ENCODE results near the gene LANCL2.

LANCL2 gene

DNA sequence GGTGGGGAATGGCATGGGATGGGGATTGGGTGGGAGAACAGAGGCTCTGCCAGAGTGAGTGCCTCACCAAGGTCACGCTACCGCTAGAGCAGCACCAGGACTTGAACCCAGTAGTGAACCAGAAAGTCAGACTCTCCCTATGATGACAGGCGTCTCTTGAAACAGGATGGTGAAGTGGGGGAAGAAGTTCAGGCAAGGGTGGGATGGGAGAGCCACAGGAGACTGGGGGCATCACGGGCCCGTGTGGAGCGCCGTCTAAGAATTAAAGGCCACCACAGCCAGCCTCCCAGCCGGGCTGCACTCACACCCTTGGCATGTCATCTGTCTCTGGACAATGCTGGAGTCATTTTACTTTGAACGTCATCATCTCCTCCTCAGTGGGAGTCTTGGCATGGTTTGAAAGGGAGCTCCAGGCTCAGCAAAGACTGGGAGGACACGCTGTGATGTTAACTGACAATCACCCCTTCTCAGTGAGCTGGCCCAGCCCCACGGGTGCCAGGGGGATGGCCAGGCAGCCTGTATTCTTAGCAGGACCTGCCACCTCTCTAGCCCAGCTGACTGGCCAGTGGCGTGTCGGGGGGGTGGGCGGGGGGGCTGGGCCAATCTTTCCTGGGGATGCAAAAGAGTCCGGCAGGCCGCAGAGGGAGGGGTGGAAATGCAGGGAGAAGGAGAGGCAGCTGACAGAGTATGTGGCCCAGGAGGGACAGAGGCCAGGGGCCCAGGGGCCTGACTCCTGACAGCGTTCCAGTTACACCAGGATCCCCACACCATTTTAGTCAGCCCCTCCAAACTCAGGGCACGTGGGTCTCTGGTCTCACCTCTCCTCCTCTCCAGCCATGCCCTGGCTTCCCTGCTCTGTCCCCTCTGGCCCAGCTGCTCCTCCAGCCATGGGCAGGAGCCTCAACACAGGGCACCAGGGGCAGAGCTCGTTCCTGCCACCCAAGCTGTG, 111.0 kb downstream of the LANCL2 start:
- TF ChIP-seq JUND (IDR thresholded peaks at IDR 0.05; ENCODE audit: low read depth) = no peak
- in situ Hi-C loops (cut with HindIII; ENCODE audit: low pct_unique_long_range_greater_than_20kb, low sequenced_read_pairs) = no loop called here
- no peak for DNase-seq (ENCODE audit: low read depth in 1 of 2, low spot score in 1 of 2)

DNA sequence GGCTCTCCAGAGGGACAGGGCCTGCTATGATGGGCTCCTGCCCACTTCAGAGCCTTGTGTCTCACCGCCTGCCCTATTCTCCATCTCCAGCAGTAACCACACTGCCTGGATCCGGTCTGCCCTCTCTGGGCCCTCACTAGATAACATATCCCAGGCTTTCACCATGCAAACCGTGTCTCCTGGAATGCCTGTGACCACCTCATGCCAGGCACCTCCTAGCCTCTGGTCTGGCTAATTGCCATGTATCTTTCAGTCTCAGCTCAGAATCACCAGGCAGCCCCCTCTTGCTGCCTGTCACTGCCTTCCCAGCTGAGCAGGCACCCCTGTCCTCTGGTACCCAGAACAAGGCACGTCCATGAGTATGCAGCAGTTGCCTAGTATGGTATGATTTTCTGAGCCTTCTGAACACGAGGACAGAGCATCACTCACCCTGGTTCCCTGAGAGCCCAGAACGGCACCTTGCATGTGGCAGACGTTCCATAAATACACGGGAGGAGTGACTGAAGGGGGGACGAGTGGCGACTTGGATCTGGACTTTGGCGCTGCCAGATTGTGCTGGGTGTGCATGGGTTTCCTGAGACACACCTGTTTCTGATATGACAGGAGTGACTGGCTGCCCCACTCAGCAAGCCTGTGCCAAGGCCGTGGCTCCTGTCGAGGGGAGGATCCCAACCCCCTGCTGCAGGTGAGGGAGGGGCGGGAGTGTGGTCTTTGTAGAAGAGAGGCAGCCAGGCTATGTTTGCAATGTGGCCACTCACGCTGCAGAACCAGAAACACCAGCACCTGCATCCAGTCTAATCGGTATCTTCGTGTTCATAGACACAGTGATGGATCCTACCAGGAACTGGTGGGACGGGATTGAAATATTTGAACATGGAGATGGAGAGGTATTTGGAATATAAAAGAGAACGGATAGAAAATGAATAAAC, 112.0 kb downstream of the LANCL2 start:
- no peak for DNase-seq (ENCODE audit: low read depth in 1 of 2, low spot score in 1 of 2)
- no peak for TF ChIP-seq JUND (IDR thresholded peaks at IDR 0.05; ENCODE audit: low read depth)
- in situ Hi-C loops (cut with HindIII; ENCODE audit: low pct_unique_long_range_greater_than_20kb, low sequenced_read_pairs) = no loop called here

DNA sequence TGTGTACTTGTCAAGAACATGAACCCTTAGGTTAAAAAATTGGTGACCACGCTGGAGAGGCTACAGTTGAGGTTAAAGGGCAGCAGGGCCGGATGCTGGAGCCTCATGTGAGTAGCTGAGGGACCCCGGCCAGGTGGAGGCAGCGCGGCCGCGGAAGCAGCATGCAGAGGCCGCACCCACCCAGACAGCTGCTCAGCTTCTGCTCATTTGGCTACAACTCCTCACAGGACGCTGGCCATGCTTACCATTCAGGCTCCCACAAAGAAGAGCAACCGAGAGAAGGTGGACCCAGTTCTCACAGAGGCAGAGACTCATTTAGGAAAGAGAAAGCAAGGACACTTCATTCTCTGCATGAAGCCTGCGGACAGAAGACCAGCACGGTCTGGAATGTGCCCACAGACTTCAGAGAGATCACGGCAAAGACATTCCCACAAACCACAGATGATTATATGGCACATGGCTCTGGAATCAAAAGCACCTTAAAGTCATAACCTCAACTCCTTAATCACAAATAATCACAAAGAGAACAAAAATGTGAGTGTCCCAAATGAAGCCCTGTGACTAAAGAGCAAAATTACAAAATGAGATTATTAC, 112.7 kb downstream of the LANCL2 start:
- DNase-seq (ENCODE audit: low read depth in 1 of 2, low spot score in 1 of 2) = no peak
- TF ChIP-seq JUND (IDR thresholded peaks at IDR 0.05; ENCODE audit: low read depth) = no peak
- in situ Hi-C loops (cut with HindIII; ENCODE audit: low pct_unique_long_range_greater_than_20kb, low sequenced_read_pairs) = no loop called here

DNA sequence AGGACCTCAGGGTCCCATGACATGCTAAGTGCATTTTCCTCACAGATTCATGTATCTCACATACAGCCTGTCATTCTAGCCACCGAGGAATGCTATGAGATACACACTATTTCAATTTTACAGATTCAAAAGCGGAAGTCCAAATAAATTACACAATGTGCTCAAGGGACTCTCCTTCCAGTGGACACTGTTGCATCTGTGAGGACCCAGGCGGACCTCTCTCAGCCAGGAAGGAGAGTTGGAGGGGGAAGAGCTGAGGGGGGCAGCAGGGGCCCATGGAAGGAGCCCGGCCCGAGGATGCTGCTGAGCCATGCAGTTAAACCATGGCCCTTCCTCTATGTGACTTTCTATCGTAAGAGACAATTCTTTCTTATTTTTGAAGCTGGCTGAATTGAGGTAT, 113.6 kb downstream of the LANCL2 start:
- no peak for DNase-seq (ENCODE audit: low read depth in 1 of 2, low spot score in 1 of 2)
- in situ Hi-C loops (cut with HindIII; ENCODE audit: low pct_unique_long_range_greater_than_20kb, low sequenced_read_pairs) = no loop called here
- no peak for TF ChIP-seq JUND (IDR thresholded peaks at IDR 0.05; ENCODE audit: low read depth)

DNA sequence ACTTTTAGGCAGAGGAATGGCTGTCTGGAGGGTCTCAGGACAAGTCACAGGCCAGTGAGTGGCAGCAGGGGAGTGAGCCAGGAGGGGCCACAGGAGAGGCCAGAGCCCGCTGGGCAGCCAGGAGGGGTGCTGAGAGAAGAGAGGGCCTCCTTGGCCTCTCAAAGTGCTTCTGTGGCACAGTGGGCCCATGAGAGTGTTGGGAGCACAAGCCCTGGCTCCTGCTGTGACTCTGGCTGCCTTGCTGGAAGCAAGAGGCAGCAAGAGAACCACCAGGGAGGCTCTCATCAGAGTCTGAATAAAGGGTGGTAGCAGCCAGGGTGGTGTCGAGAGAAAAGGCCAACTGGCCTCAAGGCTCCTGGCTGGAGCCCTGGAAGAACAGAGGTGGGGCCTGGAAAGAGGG, 116.0 kb downstream of the LANCL2 start:
- no peak for TF ChIP-seq JUND (IDR thresholded peaks at IDR 0.05; ENCODE audit: low read depth)
- DNase-seq (ENCODE audit: low read depth in 1 of 2, low spot score in 1 of 2) = no peak
- in situ Hi-C loops (cut with HindIII; ENCODE audit: low pct_unique_long_range_greater_than_20kb, low sequenced_read_pairs) = no loop called here

DNA sequence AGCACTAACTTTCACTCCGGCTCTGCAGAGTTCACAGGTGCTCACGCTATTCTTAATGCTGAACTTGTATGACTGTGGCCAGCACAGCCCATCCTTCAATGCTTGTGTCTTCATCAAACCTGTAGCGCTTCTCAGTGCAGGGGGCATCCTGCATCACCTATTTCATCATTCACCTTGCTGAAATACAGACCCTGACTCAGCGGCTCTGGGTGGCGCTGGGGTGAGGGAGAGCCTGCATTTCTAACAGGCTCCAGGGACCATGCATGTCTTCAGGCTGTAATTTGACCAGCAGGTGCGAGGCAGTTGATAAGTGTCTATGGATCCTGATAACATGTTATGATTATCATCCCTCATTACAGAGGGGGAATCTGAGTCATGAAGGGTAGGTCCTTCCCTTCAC, 117.9 kb downstream of the LANCL2 start:
- in situ Hi-C loops (cut with HindIII; ENCODE audit: low pct_unique_long_range_greater_than_20kb, low sequenced_read_pairs) = no loop called here
- TF ChIP-seq JUND (IDR thresholded peaks at IDR 0.05; ENCODE audit: low read depth) = no peak
- no peak for DNase-seq (ENCODE audit: low read depth in 1 of 2, low spot score in 1 of 2)
